Measurements from ENCODE around the gene KCNJ15. TPM values are rescaled to one million over a fixed set of nuclear protein-coding genes. Genes with fewer than 3 reads are reported as not detected.

KCNJ15 gene
- total and polyA plus RNA-seq, 2 donors (not counting 1 experiment from before 2014, with no cell fraction given): not detected

GRCh38 chr21:38249696-38250278, 7.0 kb upstream of the KCNJ15 start:
- H3K9me3 Mint-ChIP-seq (ENCODE audit: insufficient read depth): peaks cover 4% of the 10 kb centered on the region
- WGBS (ENCODE audit: insufficient coverage): 92% methylated on average over 2 of the region's 3 CpGs
- POLR2A ChIA-PET: no interaction called here
- intact Hi-C loops (cut with micrococcal nuclease): no loop called here
- no peaks in the 10 kb centered on the region for H3K36me3 ChIP-seq (replicated peaks in 1 of 2; ENCODE audit: control extremely low read depth in 1 of 2, control insufficient read depth in 1 of 2, extremely low read depth in 1 of 2, insufficient read depth in 2 of 2, low read length in 1 of 2)
- no peak for TF ChIP-seq CTCF (IDR thresholded peaks at IDR 0.05)
- no peaks in the 10 kb centered on the region for H3K27me3 Mint-ChIP-seq
- H3K27ac Mint-ChIP-seq: no peak overlapping the region
- no peaks in the 10 kb centered on the region for H3K9me3 ChIP-seq (ENCODE audit: control extremely low read depth in 1 of 3, control insufficient read depth in 2 of 3, insufficient read depth in 1 of 3, low read length in 2 of 3)
- CTCF ChIA-PET: no interaction called here
- no peak overlapping the region for H3K27ac ChIP-seq (ENCODE audit: low read length in 2 of 2)
- no peak overlapping the region for H3K9ac ChIP-seq (ENCODE audit: low read length)
- no peaks in the 10 kb centered on the region for H3K79me2 ChIP-seq (ENCODE audit: control insufficient read depth, insufficient read depth, low read length)
- H3K4me2 ChIP-seq (replicated peaks; ENCODE audit: low read depth, low read length, poor library complexity, severe bottlenecking): no peak overlapping the region
- no peak overlapping the region for H3K4me3 ChIP-seq (ENCODE audit: control extremely low read depth in 1 of 5, extremely low read depth in 1 of 5, insufficient read depth in 1 of 5, low read depth in 2 of 5, low read length in 4 of 5)
- no peaks in the 10 kb centered on the region for H3K4me1 Mint-ChIP-seq
- H3K4me3 Mint-ChIP-seq: no peak overlapping the region
- no peaks in the 10 kb centered on the region for H3K27me3 ChIP-seq (replicated peaks in 1 of 4; ENCODE audit: control extremely low read depth in 1 of 4, control insufficient read depth in 3 of 4, insufficient read depth in 4 of 4, low read length in 3 of 4)
- no peak for DNase-seq
- ATAC-seq (ENCODE audit: low read depth): no peak
- H3K4me1 ChIP-seq (ENCODE audit: control insufficient read depth in 2 of 2, insufficient read depth in 2 of 2, low read length in 2 of 2): no peaks in the 10 kb centered on the region
- no peak overlapping the region for H2AFZ ChIP-seq (ENCODE audit: insufficient read depth, low read depth, low read length, poor library complexity, severe bottlenecking)
- H4K20me1 ChIP-seq (ENCODE audit: control insufficient read depth, insufficient read depth, low read length, poor library complexity, severe bottlenecking): no peaks in the 10 kb centered on the region

- no peak overlapping the region for H3K9ac ChIP-seq (ENCODE audit: low read length)
- no peak overlapping the region for H3K4me3 ChIP-seq (ENCODE audit: control extremely low read depth in 1 of 5, extremely low read depth in 1 of 5, insufficient read depth in 1 of 5, low read depth in 2 of 5, low read length in 4 of 5)
- H4K20me1 ChIP-seq (ENCODE audit: control insufficient read depth, insufficient read depth, low read length, poor library complexity, severe bottlenecking): no peaks in the 10 kb centered on the region
- Mint-ChIP-seq H3K27me3 (no peaks in the 10 kb centered on the region), H3K4me1 (no peaks in the 10 kb centered on the region), H3K9me3 (ENCODE audit: insufficient read depth) (peaks cover 4% of the 10 kb centered on the region), H3K4me3 (no peak overlapping the region), H3K27ac (no peak overlapping the region)
- CTCF ChIA-PET: no interaction called here
- H3K9me3 ChIP-seq (ENCODE audit: control extremely low read depth in 1 of 3, control insufficient read depth in 2 of 3, insufficient read depth in 1 of 3, low read length in 2 of 3): no peaks in the 10 kb centered on the region
- no peak for ATAC-seq (ENCODE audit: low read depth)
- DNase-seq: no peak
- POLR2A ChIA-PET: no interaction called here
- no peaks in the 10 kb centered on the region for H3K79me2 ChIP-seq (ENCODE audit: control insufficient read depth, insufficient read depth, low read length)
- 91% methylated on average over 3 of the region's 7 CpGs for WGBS (ENCODE audit: insufficient coverage)
- no peak overlapping the region for H2AFZ ChIP-seq (ENCODE audit: insufficient read depth, low read depth, low read length, poor library complexity, severe bottlenecking)
- H3K4me2 ChIP-seq (replicated peaks; ENCODE audit: low read depth, low read length, poor library complexity, severe bottlenecking): no peak overlapping the region
- no peaks in the 10 kb centered on the region for H3K36me3 ChIP-seq (replicated peaks in 1 of 2; ENCODE audit: control extremely low read depth in 1 of 2, control insufficient read depth in 1 of 2, extremely low read depth in 1 of 2, insufficient read depth in 2 of 2, low read length in 1 of 2)
- TF ChIP-seq EZH2 (IDR thresholded peaks at IDR 0.05; ENCODE audit: borderline replicate concordance, insufficient read depth, low read depth, low read length, poor library complexity, severe bottlenecking): no peak
- H3K27ac ChIP-seq (ENCODE audit: low read length in 2 of 2): no peak overlapping the region
- H3K27me3 ChIP-seq (replicated peaks in 1 of 4; ENCODE audit: control extremely low read depth in 1 of 4, control insufficient read depth in 3 of 4, insufficient read depth in 4 of 4, low read length in 3 of 4): no peaks in the 10 kb centered on the region
- intact Hi-C loops (cut with micrococcal nuclease): no loop called here
- H3K4me1 ChIP-seq (ENCODE audit: control insufficient read depth in 2 of 2, insufficient read depth in 2 of 2, low read length in 2 of 2): no peaks in the 10 kb centered on the region
Observed at GRCh38 chr21:38250991-38251418, 5.8 kb upstream of the KCNJ15 start.

Measured in B cell (primary cell).